NT2/D1 (cell line): ENCODE measurements around the gene C8A.

Experiments
- DNase-seq: peaks from one replicate; pipeline ENCODE4 v3.0.0-alpha.2; 2011; ENCODE audit warnings: low read depth, low spot score
- H3K27me3 ChIP-seq: 2 replicates; pipeline ENCODE4 v1.6.0; 2011; ENCODE audit warnings: mild to moderate bottlenecking; ENCODE audit not compliant: insufficient read length, insufficient read depth
- H3K36me3 ChIP-seq: 2 replicates; pipeline ENCODE4 v1.6.1; 2011; ENCODE audit warnings: mild to moderate bottlenecking, low read length, mixed read lengths; ENCODE audit not compliant: insufficient read depth, insufficient read length
- H3K4me1 ChIP-seq: 2 replicates; pipeline ENCODE4 v1.5.1; 2011; ENCODE audit not compliant: insufficient read depth, insufficient read length
- H3K4me3 ChIP-seq: 2 replicates; pipeline ENCODE4 v1.5.1; 2011; ENCODE audit warnings: low read depth; ENCODE audit not compliant: insufficient read length
- H3K9ac ChIP-seq: 2 replicates; pipeline ENCODE4 v1.6.0; 2011; ENCODE audit warnings: low read depth; ENCODE audit not compliant: insufficient read length
- H3K9me3 ChIP-seq: 2 replicates; pipeline ENCODE4 v1.5.1; 2011; ENCODE audit warnings: mild to moderate bottlenecking, low read length; ENCODE audit not compliant: insufficient read depth
- SUZ12 ChIP-seq: IDR thresholded peaks from 2 replicates; pipeline ENCODE4 v1.6.1; 2011; ENCODE audit not compliant: insufficient read length, insufficient read depth; ENCODE audit errors: extremely low read depth
- YY1 ChIP-seq: IDR thresholded peaks from 2 replicates; pipeline ENCODE4 v1.6.1; 2011; ENCODE audit not compliant: insufficient read length, insufficient read depth
- ZNF274 ChIP-seq: IDR thresholded peaks from 2 replicates; pipeline ENCODE4 v1.6.1; 2011; ENCODE audit warnings: mild to moderate bottlenecking, low read depth, low read length

C8A gene

GRCh38 chr1:56854521-56855099, at the start of gene C8A:
C8A (plus strand) TSS chr1:56854797; CDS start chr1:56854902, 105 bp downstream.
- Histone ChIP-seq H3K36me3 (no peaks in the 10 kb centered on the region), H3K9me3 (no peaks in the 10 kb centered on the region), H3K4me1 (no peaks in the 10 kb centered on the region), H3K9ac (no peak within 1 kb of the TSS), H3K27me3 (no peaks in the 10 kb centered on the region), H3K4me3 (no peak within 1 kb of the TSS)
- DNase-seq, result no peak
- no peak for TF ChIP-seq YY1
- no peak for TF ChIP-seq ZNF274
- no peak for TF ChIP-seq SUZ12

GRCh38 chr1:56806804-56807203, 47.8 kb upstream of the C8A start:
- H3K27me3 ChIP-seq, result no peaks in the 10 kb centered on the region
- H3K9me3 ChIP-seq, result no peaks in the 10 kb centered on the region
- no peak for DNase-seq
- TF ChIP-seq ZNF274 (no peak), YY1 (no peak), SUZ12 (no peak)
- no peaks in the 10 kb centered on the region for H3K4me1 ChIP-seq
- H3K9ac ChIP-seq, result no peak overlapping the region
- no peak overlapping the region for H3K4me3 ChIP-seq
- no peaks in the 10 kb centered on the region for H3K36me3 ChIP-seq

GRCh38 chr1:56808410-56808809, 46.2 kb upstream of the C8A start:
- TF ChIP-seq SUZ12 (no peak), ZNF274 (no peak), YY1 (no peak)
- H3K4me3 ChIP-seq, result no peak overlapping the region
- H3K9ac ChIP-seq, result no peak overlapping the region
- no peaks in the 10 kb centered on the region for H3K36me3 ChIP-seq
- no peaks in the 10 kb centered on the region for H3K27me3 ChIP-seq
- H3K4me1 ChIP-seq, result no peaks in the 10 kb centered on the region
- no peak for DNase-seq
- H3K9me3 ChIP-seq, result no peaks in the 10 kb centered on the region

DNA sequence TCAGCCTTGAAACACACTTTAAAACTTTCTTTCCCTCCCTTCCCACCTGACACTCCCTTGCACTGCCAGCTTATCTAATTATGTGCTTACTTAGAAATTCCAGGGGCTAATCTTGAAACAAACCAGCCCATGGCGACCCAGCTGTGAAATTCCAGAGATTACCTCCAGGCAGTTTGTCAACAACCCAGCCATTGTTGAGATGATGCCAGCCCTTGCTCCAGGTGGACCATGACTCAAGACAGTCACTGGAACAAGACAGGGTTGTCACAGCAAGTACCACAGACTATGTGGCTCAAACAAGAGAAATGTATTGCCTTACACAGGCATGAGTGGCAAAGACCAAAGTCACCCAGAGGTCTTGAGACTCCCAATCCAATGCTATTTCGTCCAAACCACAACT, 43.3 kb upstream of the C8A start:
- DNase-seq, result no peak
- H3K4me3 ChIP-seq, result no peak overlapping the region
- no peak overlapping the region for H3K9ac ChIP-seq
- no peak for TF ChIP-seq SUZ12
- no peak for TF ChIP-seq YY1
- no peak for TF ChIP-seq ZNF274
- H3K36me3 ChIP-seq, result no peaks in the 10 kb centered on the region
- H3K9me3 ChIP-seq, result peaks cover 14% of the 10 kb centered on the region
- H3K27me3 ChIP-seq, result no peaks in the 10 kb centered on the region
- H3K4me1 ChIP-seq, result no peaks in the 10 kb centered on the region

GRCh38 chr1:56814205-56814604, 40.4 kb upstream of the C8A start:
- H3K9ac ChIP-seq, result no peak overlapping the region
- no peak for DNase-seq
- peaks cover 14% of the 10 kb centered on the region for H3K9me3 ChIP-seq
- no peak overlapping the region for H3K4me3 ChIP-seq
- TF ChIP-seq YY1, result no peak
- H3K27me3 ChIP-seq, result no peaks in the 10 kb centered on the region
- no peaks in the 10 kb centered on the region for H3K36me3 ChIP-seq
- no peaks in the 10 kb centered on the region for H3K4me1 ChIP-seq

- TF ChIP-seq SUZ12 (no peak), YY1 (no peak), ZNF274 (no peak)
Measured at GRCh38 chr1:56816264-56816663, 38.3 kb upstream of the C8A start.

GRCh38 chr1:56816909-56817308, 37.7 kb upstream of the C8A start:
- no peak for DNase-seq
- TF ChIP-seq YY1, result no peak
- no peak for TF ChIP-seq ZNF274
- TF ChIP-seq SUZ12, result no peak
- Histone ChIP-seq H3K4me3 (no peak overlapping the region), H3K4me1 (peaks cover 4% of the 10 kb centered on the region), H3K36me3 (no peaks in the 10 kb centered on the region), H3K27me3 (no peaks in the 10 kb centered on the region), H3K9me3 (peaks cover 14% of the 10 kb centered on the region), H3K9ac (no peak overlapping the region)

More at GRCh38 chr1:56816264-56816663, 38.3 kb upstream of the C8A start:
- Histone ChIP-seq H3K36me3 (no peaks in the 10 kb centered on the region), H3K9ac (no peak overlapping the region), H3K4me3 (no peak overlapping the region), H3K27me3 (no peaks in the 10 kb centered on the region), H3K4me1 (peaks cover 4% of the 10 kb centered on the region), H3K9me3 (peaks cover 14% of the 10 kb centered on the region)
- DNase-seq, result no peak
